ENCODE measurements around the gene VWA8.
"Not testable (repeated sequence)": the region's sequence is repeated elsewhere in the genome, so short reads cannot be mapped to it uniquely, and the experiment has no call there.

VWA8 gene

GRCh38 chr13:41608111-41608838 is 352.6 kb downstream of the VWA8 start:
- no peak for DNase-seq

GRCh38 chr13:41606646-41607045 is 354.3 kb downstream of the VWA8 start:
- DNase-seq, result no peak

- DNase-seq, result no peak
Observed at GRCh38 chr13:41605319-41606285, 355.3 kb downstream of the VWA8 start.

GRCh38 chr13:41603917-41604316 is 357.0 kb downstream of the VWA8 start:
- no peak for DNase-seq

GRCh38 chr13:41601718-41602445 is 359.0 kb downstream of the VWA8 start:
- DNase-seq, result no peak

- DNase-seq, result no peak
Observed at GRCh38 chr13:41599619-41600018, 361.3 kb downstream of the VWA8 start.

- no peak for DNase-seq
Observed at GRCh38 chr13:41597348-41598041, 363.4 kb downstream of the VWA8 start.

GRCh38 chr13:41596190-41596589 is 364.7 kb downstream of the VWA8 start:
- no peak for DNase-seq

- no peak for DNase-seq
Observed at GRCh38 chr13:41595298-41595697, 365.6 kb downstream of the VWA8 start.

GRCh38 chr13:41590643-41591042 is 370.3 kb downstream of the VWA8 start:
- DNase-seq, result no peak

GRCh38 chr13:41590122-41590521 is 370.8 kb downstream of the VWA8 start:
- no peak for DNase-seq

- no peak for DNase-seq
Observed at GRCh38 chr13:41589434-41589833, 371.5 kb downstream of the VWA8 start.

- DNase-seq, result no peak
Observed at GRCh38 chr13:41588899-41589298, 372.0 kb downstream of the VWA8 start.

GRCh38 chr13:41588448-41588847 is 372.5 kb downstream of the VWA8 start:
- no peak for DNase-seq

GRCh38 chr13:41587490-41587889 is 373.4 kb downstream of the VWA8 start:
- peak; percentile 27 for DNase-seq

- no peak for DNase-seq
Observed at GRCh38 chr13:41586216-41586615, 374.7 kb downstream of the VWA8 start.

- DNase-seq, result no peak
Observed at GRCh38 chr13:41582027-41582463, 378.9 kb downstream of the VWA8 start.

GRCh38 chr13:41580345-41580744 is 380.6 kb downstream of the VWA8 start:
- DNase-seq, result no peak

GRCh38 chr13:41579881-41580280 is 381.0 kb downstream of the VWA8 start:
- DNase-seq, result no peak

- no peak for DNase-seq
Observed at GRCh38 chr13:41579168-41579567, 381.7 kb downstream of the VWA8 start.

GRCh38 chr13:41578371-41578770 is 382.5 kb downstream of the VWA8 start:
- no peak for DNase-seq

- DNase-seq, result no peak
Observed at GRCh38 chr13:41577436-41577835, 383.5 kb downstream of the VWA8 start.

- DNase-seq, result not testable (repeated sequence)
Observed at GRCh38 chr13:41573640-41574039, 387.3 kb downstream of the VWA8 start.
